ENCODE results near the gene GPS2. TPM values are rescaled to one million over a fixed set of nuclear protein-coding genes. Genes with fewer than 3 reads are reported as not detected.

GPS2 gene
- total RNA-seq, 1 experiment from 2014 or later = 62.6 TPM

- no peak overlapping the region for H3K9ac ChIP-seq (ENCODE audit: extremely low read depth, insufficient read length, low read length)
- Mint-ChIP-seq H3K36me3 (ENCODE audit: insufficient read depth in 1 of 3, low read depth in 3 of 3) (peaks cover 0 to 9% (median 3%) of the 10 kb centered on the region in 3 experiments; a peak in 4 of 7 replicates), H3K4me3 (no peak overlapping the region), H3K9me3 (peaks cover 3% of the 10 kb centered on the region in 2 experiments; a peak in 3 of 5 replicates), H3K4me1 (peaks cover 14 to 31% of the 10 kb centered on the region in 2 experiments), H3K27ac (no peak overlapping the region), H3K27me3 (ENCODE audit: low read depth) (peaks cover 53% of the 10 kb centered on the region)
- H4K20me1 ChIP-seq (ENCODE audit: control insufficient read depth, insufficient read depth, insufficient read length) = no peaks in the 10 kb centered on the region
- no peak overlapping the region for H3T11ph ChIP-seq (ENCODE audit: low read length)
- peaks cover 4% of the 10 kb centered on the region; the same call in 1 of the 2 replicates for H3K4me1 ChIP-seq (ENCODE audit: insufficient read depth, low read length)
- no peak overlapping the region for H4K5ac ChIP-seq (ENCODE audit: insufficient read length, low read depth, low read length)
- no peak overlapping the region for H2BK120ac ChIP-seq (ENCODE audit: low read depth, low read length, poor library complexity, severe bottlenecking)
- DNase-seq = no peak
- H3K23ac ChIP-seq (ENCODE audit: insufficient read length, low read depth, low read length) = no peak overlapping the region
- H4K8ac ChIP-seq (replicated peaks; ENCODE audit: insufficient read length, low read depth, low read length) = no peak overlapping the region
- no peak overlapping the region for H2BK5ac ChIP-seq (ENCODE audit: insufficient read length, low read length)
- no peak overlapping the region for H3K56ac ChIP-seq (ENCODE audit: insufficient read length, low read depth, low read length)
- H3K27ac ChIP-seq (ENCODE audit: insufficient read length, low read depth, low read length) = no peak overlapping the region
- peaks cover 4% of the 10 kb centered on the region for H3K23me2 ChIP-seq (ENCODE audit: insufficient read length, low read depth, low read length, poor library complexity, severe bottlenecking)
- no peak overlapping the region for H4K91ac ChIP-seq (ENCODE audit: insufficient read length, low read depth, low read length)
- no peak overlapping the region for H3K4me2 ChIP-seq (ENCODE audit: insufficient read depth, insufficient read length, low read length)
- no peaks in the 10 kb centered on the region for H3K9me3 ChIP-seq (ENCODE audit: control insufficient read depth, low read depth, low read length)
- H3K79me1 ChIP-seq (ENCODE audit: insufficient read depth, low read depth, low read length, poor library complexity, severe bottlenecking) = no peaks in the 10 kb centered on the region
- no peak overlapping the region for H2AFZ ChIP-seq (ENCODE audit: low read length)
- no peak overlapping the region for H2BK15ac ChIP-seq (ENCODE audit: low read depth, low read length)
- no peak overlapping the region for H2BK12ac ChIP-seq (ENCODE audit: insufficient read length, low read depth, low read length)
- TF ChIP-seq CTCF (conservative IDR thresholded peaks at IDR 0.05) = no peak
- no CpG with 5 or more reads among the region's 2 CpGs for WGBS (ENCODE audit: extremely low coverage, insufficient read length, low lambda C conversion rate)
- no peak overlapping the region for H3K4ac ChIP-seq (ENCODE audit: low read depth, low read length)
- peaks cover 2% of the 10 kb centered on the region for H3K27me3 ChIP-seq (ENCODE audit: insufficient read depth, low read length)
- H3K18ac ChIP-seq (ENCODE audit: insufficient read length, low read depth, low read length) = no peak overlapping the region
- H2AK5ac ChIP-seq (ENCODE audit: insufficient read length, low read length) = no peak overlapping the region
- no peak overlapping the region for H3K14ac ChIP-seq (ENCODE audit: insufficient read depth, low read length)
- H2BK20ac ChIP-seq (ENCODE audit: low read depth, low read length, poor library complexity, severe bottlenecking) = no peak overlapping the region
- H3K79me2 ChIP-seq (ENCODE audit: insufficient read depth, low read length) = no peaks in the 10 kb centered on the region
Observed at GRCh38 chr17:7292194-7292593, 23.0 kb downstream of the GPS2 start.

All from H9 (cell line).